NCI-H1105 (cell line): ENCODE results near the gene ZFAND3.

Source experiments
- DNase-seq: peaks from one replicate; lab custom pipeline; 2025; lab: John Stamatoyannopoulos, UW

Gene ZFAND3

GRCh38 chr6:38134704-38135088, 315.2 kb downstream of the ZFAND3 start:
- DNase-seq: no peak

- no peak for DNase-seq
These were observed 317.0 kb downstream of the ZFAND3 start for GRCh38 chr6:38136547-38136946.

GRCh38 chr6:38137608-38138265, 318.2 kb downstream of the ZFAND3 start:
- DNase-seq: no peak

- DNase-seq: no peak
These were observed 318.8 kb downstream of the ZFAND3 start for GRCh38 chr6:38138374-38138773.

GRCh38 chr6:38141085-38141484, 321.6 kb downstream of the ZFAND3 start:
- no peak for DNase-seq

GRCh38 chr6:38141716-38142115, 322.2 kb downstream of the ZFAND3 start:
- no peak for DNase-seq

GRCh38 chr6:38142178-38142902, 322.8 kb downstream of the ZFAND3 start:
- DNase-seq: no peak

- no peak for DNase-seq
These were observed 323.9 kb downstream of the ZFAND3 start for GRCh38 chr6:38143191-38144150.

- DNase-seq: no peak
These were observed 324.9 kb downstream of the ZFAND3 start for GRCh38 chr6:38144365-38144945.

GRCh38 chr6:38146021-38146733, 326.6 kb downstream of the ZFAND3 start:
- no peak for DNase-seq

GRCh38 chr6:38146734-38147027, 327.2 kb downstream of the ZFAND3 start:
- no peak for DNase-seq

GRCh38 chr6:38148606-38149005, 329.1 kb downstream of the ZFAND3 start:
- no peak for DNase-seq

GRCh38 chr6:38149531-38149930, 330.0 kb downstream of the ZFAND3 start:
- no peak for DNase-seq

- no peak for DNase-seq
These were observed 330.5 kb downstream of the ZFAND3 start for GRCh38 chr6:38150021-38150420.

GRCh38 chr6:38150681-38151296, 331.3 kb downstream of the ZFAND3 start:
- no peak for DNase-seq

GRCh38 chr6:38151580-38152500, 332.3 kb downstream of the ZFAND3 start:
- DNase-seq: no peak

- no peak for DNase-seq
These were observed 333.1 kb downstream of the ZFAND3 start for GRCh38 chr6:38152620-38153019.

GRCh38 chr6:38153076-38153797, 333.7 kb downstream of the ZFAND3 start:
- no peak for DNase-seq

- no peak for DNase-seq
These were observed 334.3 kb downstream of the ZFAND3 start for GRCh38 chr6:38153798-38154345.
